Measurements from ENCODE around the gene MAST4.

The MAST4 gene

DNA sequence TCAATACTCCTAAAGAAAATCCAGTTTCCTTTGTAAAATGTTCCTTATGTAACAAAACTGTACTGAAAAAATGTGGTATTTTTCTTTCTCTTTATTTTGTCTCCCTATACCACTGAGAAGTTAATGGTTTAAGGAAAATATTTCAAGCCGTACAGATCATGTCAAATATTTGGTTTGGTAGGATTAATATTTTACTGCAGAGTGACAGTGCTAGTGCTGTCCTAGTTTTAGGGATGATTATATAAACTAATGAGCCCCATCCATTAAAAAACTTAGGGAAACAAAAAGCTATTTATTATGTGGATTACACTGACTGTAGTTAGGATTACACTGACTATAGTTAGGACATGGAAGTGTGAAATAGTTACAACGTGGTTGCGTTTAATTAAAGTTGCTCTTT, 391.3 kb downstream of the MAST4 start:
- CTCF ChIA-PET, result interaction anchor here (0.7 to 3.3 kb wide), 9 partner anchors 8 to 179 kb away, joined by 3 to 11 read pairs (median 4); no protein-coding TSS in a partner anchor
- POLR2A ChIA-PET, result no interaction called here
- TF ChIP-seq CTCF (IDR thresholded peaks at IDR 0.05; ENCODE audit: control extremely low read depth, extremely low read depth, low read depth, missing control alignments), result no peak
- DNase-seq (ENCODE audit: extremely low spot score), result no peak

DNA sequence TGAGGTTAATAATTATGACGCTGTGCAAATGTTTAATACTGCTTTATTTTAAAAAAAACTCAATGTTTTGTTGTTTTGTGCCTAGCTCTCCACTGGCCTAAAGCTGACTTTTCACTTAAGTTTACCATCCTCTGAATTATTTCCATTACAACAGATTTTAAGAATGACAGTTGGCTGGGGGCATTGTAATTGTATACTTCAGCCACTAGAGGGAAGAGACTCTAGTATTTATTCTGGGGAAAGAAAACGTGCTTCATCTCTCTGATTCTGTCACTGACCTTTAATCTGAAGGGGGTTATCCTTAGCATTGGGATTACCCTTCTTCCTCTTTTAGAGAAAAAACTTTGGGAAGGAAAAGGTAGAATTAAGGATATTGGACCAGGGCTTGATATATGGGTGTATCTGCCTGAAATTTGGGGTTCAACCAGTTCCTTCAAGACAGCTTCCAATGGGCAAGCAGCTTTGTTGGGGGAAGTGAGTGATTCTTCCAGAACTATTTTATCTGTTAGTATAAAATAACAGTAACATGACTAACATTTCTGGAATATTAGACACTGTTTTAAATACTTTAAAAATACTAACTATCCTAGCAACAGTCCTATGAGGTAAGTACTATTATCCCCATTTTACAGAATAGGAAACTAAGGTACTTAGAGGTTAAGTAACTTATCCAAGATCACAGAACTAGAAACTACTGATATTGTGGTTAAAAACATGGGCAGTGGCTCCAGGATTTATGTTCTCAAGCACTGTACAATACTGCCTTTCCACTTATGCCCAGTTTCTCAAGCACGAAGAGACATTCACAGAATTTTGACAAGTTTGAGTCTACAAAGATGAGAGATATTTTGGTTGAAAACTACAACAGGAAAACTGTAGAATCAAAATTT, 392.0 kb downstream of the MAST4 start:
- DNase-seq (ENCODE audit: extremely low spot score), result peak; percentile 16
- TF ChIP-seq CTCF (IDR thresholded peaks at IDR 0.05; ENCODE audit: control extremely low read depth, extremely low read depth, low read depth, missing control alignments), result peak; percentile 60
- ChIA-PET POLR2A (no interaction called here), CTCF (interaction anchor here (0.7 to 3.3 kb wide), 10 partner anchors 8 to 77 kb away, joined by 3 to 11 read pairs (median 4); no protein-coding TSS in a partner anchor)

DNA sequence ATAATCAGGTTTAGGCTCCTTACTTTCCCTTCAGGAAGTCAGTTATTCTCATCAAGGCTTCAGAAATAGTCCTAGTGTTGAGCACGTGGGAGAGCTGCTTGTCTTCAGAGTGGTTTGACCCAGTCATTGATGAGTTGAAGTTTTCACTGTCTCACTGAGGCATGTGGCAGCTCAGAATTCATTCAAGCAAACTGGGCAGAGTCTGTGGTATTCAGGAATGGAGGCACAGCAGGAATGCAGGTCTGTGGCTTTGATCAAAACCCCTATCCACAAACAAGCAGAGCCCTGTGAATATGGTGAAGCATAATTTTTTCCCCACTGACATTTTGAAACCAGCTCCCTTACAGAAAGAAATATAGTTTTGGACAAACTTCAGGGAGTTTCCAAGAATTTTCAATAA, 393.1 kb downstream of the MAST4 start:
- POLR2A ChIA-PET, result no interaction called here
- no peak for TF ChIP-seq CTCF (IDR thresholded peaks at IDR 0.05; ENCODE audit: control extremely low read depth, extremely low read depth, low read depth, missing control alignments)
- CTCF ChIA-PET, result interaction anchor here (1.0 to 3.3 kb wide), 6 partner anchors 10 to 189 kb away, joined by 3 to 11 read pairs (median 4); no protein-coding TSS in a partner anchor
- no peak for DNase-seq (ENCODE audit: extremely low spot score)

DNA sequence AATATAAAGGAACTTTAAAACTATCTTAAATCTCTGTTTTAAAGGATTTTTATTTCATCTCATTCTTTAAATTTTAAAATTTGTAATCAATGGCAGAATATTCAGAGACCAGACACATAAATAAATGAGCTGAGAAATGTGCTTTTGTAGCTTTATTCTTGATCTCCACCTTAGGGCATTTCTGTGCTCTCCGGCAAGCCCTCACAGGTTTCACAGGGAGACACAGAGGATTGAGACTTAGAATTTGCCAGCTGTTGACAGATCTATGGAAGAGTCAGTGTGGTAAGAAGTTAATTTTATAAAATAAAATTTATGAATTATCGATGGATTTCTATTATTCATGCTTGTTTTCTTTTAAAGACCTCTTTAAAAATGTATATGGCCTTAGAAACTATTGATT, 393.6 kb downstream of the MAST4 start:
- POLR2A ChIA-PET, result no interaction called here
- CTCF ChIA-PET, result interaction anchor here (1.0 to 3.3 kb wide), 4 partner anchors 11 to 190 kb away, joined by 3 to 11 read pairs (median 5); no protein-coding TSS in a partner anchor
- no peak for TF ChIP-seq CTCF (IDR thresholded peaks at IDR 0.05; ENCODE audit: control extremely low read depth, extremely low read depth, low read depth, missing control alignments)
- no peak for DNase-seq (ENCODE audit: extremely low spot score)

DNA sequence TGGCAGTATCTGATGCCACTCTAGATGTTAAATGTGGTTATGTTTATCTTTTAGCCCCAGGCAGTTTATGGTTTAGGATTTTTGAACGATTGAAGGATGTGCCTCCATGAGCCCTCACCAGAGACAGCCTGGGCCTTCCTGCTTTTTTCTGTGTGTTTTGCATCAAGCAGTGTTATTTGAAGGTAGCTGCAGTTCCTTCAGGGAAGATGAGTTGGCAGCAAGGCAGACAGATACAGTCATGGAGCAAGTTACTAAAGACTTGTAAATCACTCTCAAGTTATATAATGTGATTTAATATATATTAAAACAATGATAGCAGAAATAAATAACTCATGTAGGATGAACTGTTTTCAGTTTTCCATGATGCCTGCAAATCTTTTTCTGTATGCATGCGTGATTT, 395.6 kb downstream of the MAST4 start:
- DNase-seq (ENCODE audit: extremely low spot score), result no peak
- CTCF ChIA-PET, result interaction anchor here (1.6 kb wide), 1 partner anchor 11 kb away, joined by 3 read pairs; no protein-coding TSS in a partner anchor
- TF ChIP-seq CTCF (IDR thresholded peaks at IDR 0.05; ENCODE audit: control extremely low read depth, extremely low read depth, low read depth, missing control alignments), result no peak
- POLR2A ChIA-PET, result no interaction called here

GRCh38 chr5:66992547-66992946, 396.4 kb downstream of the MAST4 start:
- DNase-seq (ENCODE audit: extremely low spot score), result no peak

More at GRCh38 chr5:66992547-66992946, 396.4 kb downstream of the MAST4 start:
- no peak for TF ChIP-seq CTCF (IDR thresholded peaks at IDR 0.05; ENCODE audit: control extremely low read depth, extremely low read depth, low read depth, missing control alignments)
- POLR2A ChIA-PET, result no interaction called here
- CTCF ChIA-PET, result no interaction called here
